ENCODE data around the gene PPP1R3G. TPM values are rescaled to one million over a fixed set of nuclear protein-coding genes. Genes with fewer than 3 reads are reported as not detected.
"Not testable (repeated sequence)": the region's sequence is repeated elsewhere in the genome, so short reads cannot be mapped to it uniquely, and the experiment has no call there.

Gene PPP1R3G
- total RNA-seq, 2 donors from 2014 or later = 8.8 to 16.4 TPM

DNA sequence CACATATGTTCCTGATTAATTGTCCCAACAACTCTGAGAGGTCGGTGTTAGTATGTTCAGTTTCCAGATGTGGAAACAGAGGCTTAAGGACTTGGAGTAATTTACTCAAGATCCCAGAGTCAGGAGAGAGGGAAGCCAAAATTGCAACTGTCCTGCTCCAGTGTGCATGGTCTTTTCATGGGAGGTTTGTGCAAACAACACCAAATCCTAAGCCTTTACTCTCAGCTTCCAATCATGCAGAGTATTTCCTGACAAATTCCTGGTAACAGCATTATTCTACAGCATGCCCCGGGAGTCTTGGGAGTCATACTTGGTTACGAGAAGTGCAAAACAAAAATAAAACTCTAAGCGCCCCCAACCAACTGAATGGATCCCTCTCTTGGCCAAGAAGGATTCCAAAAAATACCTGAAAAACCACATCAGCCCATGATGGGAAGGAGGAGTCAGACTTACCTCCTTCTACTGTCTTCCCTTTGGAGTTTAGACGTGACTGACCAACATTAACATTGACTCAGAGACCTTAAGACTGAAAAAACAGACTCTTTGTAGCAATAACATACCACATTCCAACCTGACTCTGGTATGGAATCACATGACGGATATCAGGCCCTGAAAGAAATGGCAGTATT lies 30.8 kb upstream of the PPP1R3G start:
- TF ChIP-seq CTCF (IDR thresholded peaks at IDR 0.05) = no peak
- Histone ChIP-seq H3K4me1 (no peaks in the 10 kb centered on the region), H3K9me3 (peaks cover 0 to 17% of the 10 kb centered on the region in 2 donors), H3K4me3 (no peak overlapping the region), H3K27me3 (no peaks in the 10 kb centered on the region), H3K36me3 (no peaks in the 10 kb centered on the region), H3K27ac (no peak overlapping the region)
- DNase-seq (ENCODE audit: low spot score) = no peak

GRCh38 chr6:5055118-5055517 lies 30.0 kb upstream of the PPP1R3G start:
- Histone ChIP-seq H3K4me1 (no peaks in the 10 kb centered on the region), H3K9me3 (peaks cover 0 to 17% of the 10 kb centered on the region in 2 donors), H3K36me3 (no peaks in the 10 kb centered on the region), H3K27ac (no peak overlapping the region), H3K4me3 (no peak overlapping the region), H3K27me3 (no peaks in the 10 kb centered on the region)
- no peak for DNase-seq (ENCODE audit: low spot score)
- no peak for TF ChIP-seq CTCF (IDR thresholded peaks at IDR 0.05)

- Histone ChIP-seq H3K4me1 (no peaks in the 10 kb centered on the region), H3K27ac (no peak overlapping the region), H3K9me3 (no peaks in the 10 kb centered on the region), H3K4me3 (no peak overlapping the region), H3K36me3 (no peaks in the 10 kb centered on the region), H3K27me3 (no peaks in the 10 kb centered on the region)
- no peak for TF ChIP-seq CTCF (IDR thresholded peaks at IDR 0.05)
- no peak for DNase-seq (ENCODE audit: low spot score)
Observed at GRCh38 chr6:5058254-5058653, 26.9 kb upstream of the PPP1R3G start.

DNA sequence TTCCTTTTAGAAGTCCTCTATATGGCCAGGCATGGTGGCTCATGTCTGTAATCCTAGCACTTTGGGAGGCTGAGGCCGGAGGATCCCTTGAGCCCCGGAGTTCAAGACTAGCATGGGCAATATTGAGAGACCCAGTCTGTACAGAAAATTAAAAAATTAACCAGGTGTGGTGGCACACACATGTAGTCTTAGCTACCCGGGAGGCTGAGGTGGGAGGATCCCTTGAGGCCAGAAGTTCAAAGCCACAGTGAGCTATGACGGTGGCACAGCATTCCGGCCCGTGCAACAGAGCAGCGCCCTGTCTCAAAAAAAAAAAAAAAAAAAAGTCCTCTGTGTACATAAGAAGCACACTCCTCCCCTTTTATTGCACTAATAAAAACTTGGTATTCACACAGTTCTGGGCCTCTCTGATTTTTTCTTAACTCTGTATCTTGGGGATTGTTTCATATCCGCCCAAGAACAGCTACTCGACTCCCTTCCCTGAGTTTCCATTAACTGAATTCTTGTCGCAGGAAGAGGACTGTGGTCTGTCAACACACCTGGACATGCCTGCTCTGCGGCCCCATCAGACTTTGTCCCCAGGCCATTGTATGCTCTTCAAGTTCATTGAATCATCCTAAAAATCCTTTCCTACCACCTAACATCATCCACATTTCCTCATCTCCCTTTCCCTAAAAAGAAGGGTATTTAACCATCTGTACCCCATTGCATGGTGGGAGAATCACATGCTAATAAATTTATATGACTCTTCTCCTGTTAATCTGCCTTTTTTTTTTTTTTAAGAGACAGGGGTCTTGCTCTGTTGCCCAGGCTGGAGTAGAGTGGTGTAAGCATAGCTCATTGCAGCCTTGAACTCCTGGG lies 25.9 kb upstream of the PPP1R3G start:
- TF ChIP-seq CTCF (IDR thresholded peaks at IDR 0.05) = no peak
- Histone ChIP-seq H3K27me3 (no peaks in the 10 kb centered on the region), H3K36me3 (no peaks in the 10 kb centered on the region), H3K4me1 (no peaks in the 10 kb centered on the region), H3K4me3 (no peak overlapping the region), H3K9me3 (no peaks in the 10 kb centered on the region), H3K27ac (no peak overlapping the region)
- DNase-seq (ENCODE audit: low spot score) = no peak

- H3K4me3 ChIP-seq; H3K36me3 ChIP-seq; H3K9me3 ChIP-seq; H3K27ac ChIP-seq; DNase-seq (ENCODE audit: low spot score); H3K4me1 ChIP-seq; H3K27me3 ChIP-seq: not testable (repeated sequence)
Observed at GRCh38 chr6:5060439-5060838, 24.7 kb upstream of the PPP1R3G start.

DNA sequence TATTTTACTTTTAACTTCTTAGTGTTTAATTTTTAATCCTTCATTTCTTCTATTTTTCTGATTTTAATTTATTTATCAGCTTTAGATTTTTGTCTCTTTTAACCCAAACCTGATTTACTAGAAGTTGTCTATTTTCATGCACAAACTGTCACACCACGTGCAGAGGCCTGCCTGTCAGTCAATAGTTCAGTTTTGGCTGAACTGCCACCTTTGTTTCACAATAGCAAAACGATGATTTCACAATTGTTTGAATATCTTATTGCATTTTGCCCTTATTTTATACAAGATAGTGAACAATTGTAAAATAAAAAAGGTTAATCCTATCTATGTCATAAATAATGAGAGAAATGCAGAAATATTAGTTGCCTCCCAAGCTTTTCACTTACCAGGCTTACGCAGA lies 24.0 kb upstream of the PPP1R3G start:
- no peaks in the 10 kb centered on the region for H3K36me3 ChIP-seq
- H3K27me3 ChIP-seq = no peaks in the 10 kb centered on the region
- H3K27ac ChIP-seq = no peak overlapping the region
- no peak for DNase-seq (ENCODE audit: low spot score)
- H3K9me3 ChIP-seq = no peaks in the 10 kb centered on the region
- no peak overlapping the region for H3K4me3 ChIP-seq
- no peaks in the 10 kb centered on the region for H3K4me1 ChIP-seq
- TF ChIP-seq CTCF (IDR thresholded peaks at IDR 0.05) = no peak

All from right atrium auricular region (tissue), 2 donors.